ENCODE measurements around the gene VTA1. TPM values are rescaled to one million over a fixed set of nuclear protein-coding genes. Genes with fewer than 3 reads are reported as not detected.

Gene VTA1
- total RNA-seq, 4 donors from 2014 or later = 25.7 to 37.9 (median 28.2) TPM

- peaks cover under 1 to 33% (median 20%) of the 10 kb centered on the region in 4 donors for H3K36me3 ChIP-seq
- intact Hi-C loops (cut with DNase I) = no loop called here
Measured at GRCh38 chr6:142218446-142218845, 71.4 kb downstream of the VTA1 start.

GRCh38 chr6:142222022-142222421, 75.0 kb downstream of the VTA1 start:
- no peaks in the 10 kb centered on the region for H3K4me1 ChIP-seq

More at GRCh38 chr6:142218446-142218845, 71.4 kb downstream of the VTA1 start:
- Histone ChIP-seq H3K4me1 (no peaks in the 10 kb centered on the region), H3K27me3 (no peaks in the 10 kb centered on the region), H3K4me3 (no peak overlapping the region), H3K27ac (replicated peaks in 1 of 4) (no peak overlapping the region), H3K9me3 (no peaks in the 10 kb centered on the region)
- TF ChIP-seq POLR2A (IDR thresholded peaks at IDR 0.05; ENCODE audit: low read depth) (no peak), POLR2AphosphoS5 (IDR thresholded peaks at IDR 0.05) (no peak), EP300 (IDR thresholded peaks at IDR 0.05) (no peak), CTCF (IDR thresholded peaks at IDR 0.05) (no peak)
- no peak for DNase-seq (ENCODE audit: extremely low spot score)
- 72% methylated on average over 2 of the region's 2 CpGs for WGBS

GRCh38 chr6:142223938-142224337, 76.9 kb downstream of the VTA1 start:
- Histone ChIP-seq H3K27me3 (no peaks in the 10 kb centered on the region), H3K4me1 (no peaks in the 10 kb centered on the region), H3K36me3 (peaks cover 0 to 13% (median 6%) of the 10 kb centered on the region in 4 donors), H3K4me3 (no peak overlapping the region), H3K27ac (replicated peaks in 1 of 4) (no peak overlapping the region), H3K9me3 (peaks cover 0 to 9% (median 0%) of the 10 kb centered on the region in 4 donors)
- 90% methylated on average over 8 of the region's 8 CpGs for WGBS
- TF ChIP-seq CTCF (IDR thresholded peaks at IDR 0.05) = no peak
- TF ChIP-seq EP300 (IDR thresholded peaks at IDR 0.05) = no peak
- TF ChIP-seq POLR2A (IDR thresholded peaks at IDR 0.05; ENCODE audit: low read depth) = no peak
- no peak for TF ChIP-seq POLR2AphosphoS5 (IDR thresholded peaks at IDR 0.05)
- no peak for DNase-seq (ENCODE audit: extremely low spot score)
- intact Hi-C loops (cut with DNase I) = no loop called here

More at GRCh38 chr6:142222022-142222421, 75.0 kb downstream of the VTA1 start:
- Histone ChIP-seq H3K27me3 (no peaks in the 10 kb centered on the region), H3K27ac (replicated peaks in 1 of 4) (no peak overlapping the region), H3K9me3 (no peaks in the 10 kb centered on the region), H3K4me3 (no peak overlapping the region), H3K36me3 (peaks cover 0 to 21% (median 12%) of the 10 kb centered on the region in 4 donors)
- intact Hi-C loops (cut with DNase I) = no loop called here
- DNase-seq (ENCODE audit: extremely low spot score) = no peak
- 99% methylated on average over 6 of the region's 6 CpGs for WGBS
- TF ChIP-seq POLR2A (IDR thresholded peaks at IDR 0.05; ENCODE audit: low read depth) = no peak
- no peak for TF ChIP-seq EP300 (IDR thresholded peaks at IDR 0.05)
- TF ChIP-seq POLR2AphosphoS5 (IDR thresholded peaks at IDR 0.05) = no peak
- no peak for TF ChIP-seq CTCF (IDR thresholded peaks at IDR 0.05)

- no peak overlapping the region for H3K4me3 ChIP-seq
- peaks cover 0 to 9% (median 0%) of the 10 kb centered on the region in 4 donors for H3K9me3 ChIP-seq
- intact Hi-C loops (cut with DNase I) = no loop called here
- TF ChIP-seq CTCF (IDR thresholded peaks at IDR 0.05) = no peak
- no peak for TF ChIP-seq POLR2AphosphoS5 (IDR thresholded peaks at IDR 0.05)
- no peak for TF ChIP-seq EP300 (IDR thresholded peaks at IDR 0.05)
- TF ChIP-seq POLR2A (IDR thresholded peaks at IDR 0.05; ENCODE audit: low read depth) = no peak
- H3K4me1 ChIP-seq = no peaks in the 10 kb centered on the region
- WGBS = 74% methylated on average over 4 of the region's 4 CpGs
- peaks cover 0 to 2% (median under 1%) of the 10 kb centered on the region in 4 donors for H3K36me3 ChIP-seq
- no peak overlapping the region for H3K27ac ChIP-seq (replicated peaks in 1 of 4)
- no peak for DNase-seq (ENCODE audit: extremely low spot score)
- H3K27me3 ChIP-seq = no peaks in the 10 kb centered on the region
Measured at GRCh38 chr6:142225115-142225514, 78.1 kb downstream of the VTA1 start.

GRCh38 chr6:142225552-142225951, 78.5 kb downstream of the VTA1 start:
- no peak overlapping the region for H3K27ac ChIP-seq (replicated peaks in 1 of 4)
- intact Hi-C loops (cut with DNase I) = no loop called here
- TF ChIP-seq EP300 (IDR thresholded peaks at IDR 0.05) (no peak), POLR2AphosphoS5 (IDR thresholded peaks at IDR 0.05) (no peak), CTCF (IDR thresholded peaks at IDR 0.05) (no peak), POLR2A (IDR thresholded peaks at IDR 0.05; ENCODE audit: low read depth) (no peak)
- H3K36me3 ChIP-seq = no peaks in the 10 kb centered on the region
- H3K4me1 ChIP-seq = no peaks in the 10 kb centered on the region
- no peak for DNase-seq (ENCODE audit: extremely low spot score)
- WGBS = 45% methylated on average over 5 of the region's 5 CpGs
- no peak overlapping the region for H3K4me3 ChIP-seq
- H3K9me3 ChIP-seq = peaks cover 0 to 9% (median 0%) of the 10 kb centered on the region in 4 donors
- no peaks in the 10 kb centered on the region for H3K27me3 ChIP-seq

All from esophagus muscularis mucosa (tissue), 4 donors.